Cerebellar cortex (tissue), 1 donor: Measurements from ENCODE around the gene DNMT3L.
"Not testable (repeated sequence)": the region's sequence is repeated elsewhere in the genome, so short reads cannot be mapped to it uniquely, and the experiment has no call there.

Experiments
- DNase-seq: peaks from one replicate; pipeline ENCODE4 v3.0.0-alpha.2; 2015; ENCODE audit warnings: low spot score

Gene DNMT3L

DNA sequence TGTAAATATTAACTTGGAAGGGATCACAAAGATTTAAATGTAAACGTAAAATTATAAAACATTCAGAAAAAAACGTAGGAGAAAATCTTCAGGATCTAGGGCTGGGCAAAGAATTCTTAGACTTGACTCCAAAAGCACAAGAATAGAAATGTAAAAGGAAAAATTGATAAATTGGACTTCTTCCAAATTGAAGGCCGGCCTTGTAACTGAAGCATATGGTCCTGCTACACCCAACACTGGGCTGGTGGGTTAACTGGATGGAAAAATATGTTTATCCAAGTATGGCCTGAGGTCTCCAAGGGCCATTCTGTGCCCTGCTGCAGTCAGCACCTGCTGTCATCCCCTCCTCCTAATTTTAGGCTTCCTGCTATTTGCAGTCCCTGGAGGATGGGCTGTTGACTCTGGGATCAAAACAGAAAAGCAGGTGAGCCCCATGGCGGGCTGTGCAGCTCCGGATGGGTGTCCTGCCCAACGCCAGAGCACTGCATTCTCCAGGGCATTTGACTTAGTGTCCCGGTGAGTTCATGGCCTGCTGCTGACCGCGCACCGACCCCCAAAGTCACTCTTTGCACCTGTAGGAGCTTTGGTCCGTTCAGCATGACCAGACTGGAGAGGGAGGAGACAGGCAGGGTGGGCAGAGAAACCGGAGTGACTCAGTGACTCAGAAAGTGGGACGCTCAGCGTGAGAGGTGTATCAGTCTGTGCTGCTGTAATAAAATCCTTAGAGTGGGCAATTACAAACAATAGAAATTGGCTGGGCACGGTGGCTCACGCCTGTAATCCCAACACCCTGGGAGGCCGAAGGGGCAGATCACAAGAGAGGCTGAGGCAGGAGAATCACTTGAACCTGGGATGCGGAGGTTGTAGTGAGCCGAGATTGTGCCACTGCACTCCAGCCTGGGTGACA, 17.9 kb upstream of the DNMT3L start:
- peak; percentile 31 for DNase-seq

DNA sequence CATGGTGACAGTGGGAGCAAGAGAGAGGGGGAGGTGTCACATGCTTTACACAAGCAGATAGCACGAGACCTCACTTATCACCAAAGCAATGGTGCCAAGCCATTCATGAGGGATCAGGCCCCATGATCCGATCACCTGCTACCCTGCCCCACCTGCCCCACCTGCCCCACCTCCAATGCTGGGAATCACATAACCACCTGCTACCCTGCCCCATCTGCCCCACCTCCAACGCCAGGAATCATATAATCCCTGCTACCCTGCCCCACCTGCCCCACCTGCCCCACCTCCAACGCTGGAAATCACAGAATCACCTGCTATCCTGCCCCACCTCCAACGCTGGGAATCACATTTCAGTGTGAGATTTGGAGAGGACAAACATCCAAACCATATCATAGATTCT, 13.3 kb upstream of the DNMT3L start:
- DNase-seq: no peak

DNA sequence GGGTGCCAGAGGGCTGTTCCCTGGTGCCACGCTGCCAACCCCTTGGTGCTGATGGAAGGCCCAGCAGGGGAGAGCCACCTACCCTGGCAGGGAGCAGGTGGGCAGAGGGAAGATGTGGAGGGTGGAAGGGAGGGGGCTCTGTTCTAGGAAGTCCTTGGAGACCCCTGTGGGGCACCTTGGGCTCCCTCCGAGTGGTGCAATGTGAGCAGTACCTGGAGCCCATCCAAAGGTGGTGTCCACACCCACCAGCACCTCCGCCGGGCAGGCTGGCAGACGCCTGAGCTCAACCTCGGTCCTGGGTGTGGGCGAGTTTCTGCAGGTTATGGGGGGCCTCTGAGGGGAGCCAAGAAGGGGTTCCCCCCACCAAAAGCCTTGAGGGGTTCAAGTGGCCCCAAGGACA, 11.3 kb upstream of the DNMT3L start:
- DNase-seq: no peak

DNA sequence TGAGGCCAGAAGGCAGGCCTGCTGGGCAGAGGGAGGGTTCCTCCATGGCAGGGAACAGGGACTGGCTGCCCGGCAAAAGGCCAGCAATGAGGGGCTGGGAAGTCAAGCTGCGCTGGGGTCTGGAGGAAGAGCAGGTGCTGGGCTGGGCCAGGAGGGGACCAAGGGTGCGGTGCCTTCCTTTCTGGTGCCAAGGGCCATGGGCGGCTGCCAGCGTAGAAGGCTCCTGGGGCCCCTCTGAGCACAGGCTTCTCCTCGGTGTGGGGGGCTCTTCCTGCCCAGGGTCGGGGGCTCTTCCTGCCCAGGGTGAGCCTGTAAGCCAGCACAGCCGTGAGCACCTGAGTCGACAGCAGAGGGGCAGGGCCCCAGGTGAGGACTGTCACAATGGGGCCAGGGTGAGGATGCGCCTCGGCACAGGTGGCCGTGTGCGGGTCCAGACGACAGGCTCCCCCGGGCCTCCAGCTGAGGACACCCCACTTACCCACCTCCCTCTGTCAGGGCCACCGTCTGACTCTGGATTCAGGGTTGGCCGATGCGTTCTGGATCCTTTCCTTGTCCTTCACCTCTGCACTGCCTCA, 10.7 kb upstream of the DNMT3L start:
- no peak for DNase-seq

DNA sequence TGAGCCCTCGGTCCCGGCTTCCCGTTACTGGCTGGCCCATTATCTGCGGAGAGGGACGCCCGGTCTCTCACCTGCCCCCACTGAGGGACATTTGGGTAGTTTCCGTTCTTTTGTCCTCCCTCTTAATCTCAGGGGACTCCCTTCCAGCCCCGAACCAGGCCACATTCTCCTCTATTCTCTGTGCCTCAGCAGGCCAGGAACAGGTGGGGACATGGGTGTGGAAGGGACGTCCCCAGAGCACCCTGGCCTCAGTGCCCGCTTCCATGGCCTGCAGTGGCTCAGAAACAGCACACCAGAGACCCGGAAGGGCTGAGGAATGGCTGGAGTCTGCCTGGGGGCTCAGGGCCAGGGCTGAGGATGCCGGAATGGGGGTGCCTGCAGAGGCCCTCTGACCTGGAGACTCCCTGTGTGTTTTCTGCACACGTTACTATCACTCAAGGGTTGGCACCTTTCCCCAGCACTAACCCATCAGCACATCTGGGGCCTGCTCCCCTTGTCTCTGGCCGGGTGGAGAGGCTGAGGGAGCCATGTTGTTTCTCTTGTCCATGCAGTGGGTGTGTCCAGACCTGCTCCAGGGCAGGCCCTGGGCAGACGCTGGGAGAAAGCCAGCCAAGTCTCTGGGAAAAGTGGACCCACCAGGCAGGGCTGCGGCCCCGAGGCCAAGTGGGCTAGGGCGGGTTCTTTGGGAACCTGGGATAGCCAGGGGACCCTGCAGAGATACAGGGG, 10.0 kb upstream of the DNMT3L start:
- no peak for DNase-seq

DNA sequence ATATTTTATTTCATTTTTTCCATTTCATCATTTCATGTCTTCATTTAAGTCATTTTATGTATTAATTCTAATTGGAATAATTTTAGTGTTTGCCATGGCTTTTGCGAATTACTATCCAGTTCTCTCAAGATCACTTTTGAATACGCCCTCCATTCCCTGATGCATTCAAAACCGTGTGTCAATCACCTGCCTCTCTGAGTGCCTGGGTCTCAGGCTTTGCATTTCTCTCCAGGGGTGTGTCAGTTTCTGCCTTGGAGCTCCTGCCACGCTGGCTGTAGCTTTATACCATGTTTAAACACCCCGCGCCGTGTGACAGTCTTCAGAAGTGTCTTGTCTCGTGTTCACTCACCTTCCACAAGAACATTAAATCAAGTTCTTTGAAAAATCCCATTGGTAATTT, 7.4 kb upstream of the DNMT3L start:
- no peak for DNase-seq

DNA sequence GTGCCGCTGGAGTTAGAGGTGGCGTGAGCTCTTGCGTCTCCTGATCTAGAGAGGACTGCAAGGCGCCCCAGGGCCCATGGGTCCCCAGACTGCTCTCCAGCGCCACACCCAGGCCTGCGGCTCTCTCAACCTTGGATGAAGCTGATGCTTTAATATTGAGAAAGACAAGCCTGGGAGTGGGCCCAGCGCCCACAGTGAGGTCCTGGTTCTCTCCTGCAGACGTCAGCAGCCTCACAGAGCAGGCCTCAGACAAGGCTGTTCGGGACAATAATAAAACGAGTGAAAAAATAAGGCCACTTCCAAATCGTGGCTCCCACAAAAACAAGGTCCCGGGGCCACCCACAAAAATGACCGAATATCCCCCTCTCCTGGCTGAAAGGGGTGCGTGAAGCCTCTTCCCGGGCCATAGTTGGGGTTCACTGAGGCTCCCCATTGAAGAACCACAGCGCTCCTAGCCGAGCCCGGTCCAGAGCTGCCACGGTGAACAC, 6.0 kb upstream of the DNMT3L start:
- DNase-seq: peak; percentile 18

DNA sequence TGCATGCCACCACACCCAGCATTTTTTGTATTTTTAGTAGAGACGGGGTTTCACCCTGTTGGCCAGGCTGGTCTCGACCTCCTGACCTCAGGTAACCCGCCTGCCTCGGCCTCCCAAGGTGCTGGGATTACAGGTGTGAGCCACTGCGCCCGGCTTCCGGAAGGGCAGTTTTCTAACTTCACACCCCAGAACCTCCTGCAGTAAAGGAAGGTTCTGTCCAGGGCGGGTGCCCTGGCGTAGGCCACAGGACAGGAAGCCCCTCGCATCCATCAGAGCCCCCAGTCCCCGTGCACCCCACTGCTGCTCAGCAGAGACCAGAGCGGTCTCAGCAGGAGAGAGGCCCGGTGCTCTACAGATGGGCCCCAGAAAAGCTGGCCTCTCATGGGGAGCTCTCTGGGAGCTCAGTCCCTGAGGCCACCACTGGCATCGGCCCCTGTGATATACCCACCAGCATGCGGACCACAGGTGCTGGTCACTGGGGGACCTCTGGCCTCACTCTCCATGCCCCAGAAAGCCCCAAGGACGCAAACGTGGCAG, 4.1 kb upstream of the DNMT3L start:
- no peak for DNase-seq

DNA sequence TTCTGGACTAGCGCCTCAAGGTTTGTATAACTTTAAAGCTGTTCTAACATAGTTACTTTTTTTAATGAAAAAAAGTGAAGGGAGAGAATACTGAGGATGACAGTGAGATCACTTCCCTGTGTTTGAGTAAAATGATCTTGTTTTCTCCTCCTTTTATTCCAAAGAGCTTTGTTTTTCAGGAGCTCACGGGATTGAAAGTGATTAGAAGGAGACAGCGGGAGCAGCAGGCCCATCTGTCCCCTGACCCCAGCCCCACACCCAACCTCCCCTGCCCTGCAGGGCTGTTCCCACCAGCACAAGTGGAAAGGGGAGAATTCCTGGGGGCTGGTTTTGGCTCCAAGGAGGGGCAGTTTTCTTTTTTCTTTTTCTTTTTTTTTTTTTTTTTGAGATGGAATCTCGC, 2.1 kb upstream of the DNMT3L start:
- DNase-seq: no peak

DNA sequence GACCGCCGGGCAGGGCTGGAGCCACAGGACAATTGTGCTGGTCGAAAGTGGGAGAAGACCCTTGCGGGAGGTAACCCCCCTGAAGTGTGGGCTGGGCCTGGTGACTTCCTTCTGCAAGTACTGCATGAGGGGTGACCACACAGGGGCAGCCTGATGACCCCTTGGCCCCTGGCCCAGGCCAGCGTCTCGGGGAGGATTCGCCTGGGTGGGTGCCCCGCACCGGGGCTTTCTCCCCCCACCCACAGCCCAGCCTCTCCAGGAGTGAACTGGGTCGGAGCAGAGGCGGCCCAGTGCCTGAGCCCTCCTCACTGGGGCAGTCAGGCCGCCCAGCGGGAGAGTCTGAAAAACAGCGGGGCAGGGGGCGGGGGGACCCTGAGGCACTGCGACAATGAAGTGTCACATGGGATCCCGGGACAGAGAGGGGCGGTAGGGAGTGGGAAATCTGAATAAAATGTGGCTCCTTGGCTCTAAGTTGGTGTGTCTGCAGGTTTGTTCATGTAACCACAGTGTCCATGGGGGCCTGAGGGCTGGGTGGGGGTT, 1.6 kb upstream of the DNMT3L start:
- DNase-seq: no peak

DNA sequence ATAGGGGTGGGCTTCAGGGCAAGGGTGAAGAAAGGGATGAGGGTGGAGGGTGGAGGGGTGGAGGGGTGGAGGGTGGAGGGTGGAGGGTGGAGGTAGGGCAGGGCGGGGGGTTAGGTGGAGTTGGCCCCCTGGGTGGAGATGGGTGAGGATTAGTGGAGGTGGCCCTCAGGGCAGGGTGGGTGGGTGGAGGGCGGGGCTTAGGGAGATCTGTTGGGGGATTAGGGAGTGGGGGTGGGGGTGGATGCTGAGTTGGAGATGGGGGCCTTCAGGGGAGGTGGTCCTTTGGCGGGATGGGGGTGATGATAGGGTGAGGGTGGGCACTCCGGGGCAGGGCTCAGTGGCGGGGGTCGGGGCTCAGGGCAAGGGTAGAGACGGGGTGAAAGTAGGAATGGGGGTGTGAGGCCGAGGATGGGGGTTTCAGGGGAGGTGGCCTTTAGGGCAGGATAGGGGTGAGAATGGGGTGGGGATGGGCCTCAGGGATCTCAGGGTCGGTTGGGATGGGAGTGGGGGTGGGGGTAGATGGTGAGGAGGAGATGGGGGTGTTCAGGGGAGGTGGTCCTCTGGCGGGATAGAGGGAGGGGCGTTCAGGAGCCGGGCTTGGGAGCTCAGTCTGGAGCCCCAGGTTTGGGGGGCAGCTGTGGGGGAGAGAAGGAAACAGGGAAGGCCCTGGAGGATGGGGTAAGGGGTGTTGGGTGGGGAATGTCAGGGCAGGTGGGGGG, 800 bp upstream of the DNMT3L start:
- DNase-seq: no peak

DNA sequence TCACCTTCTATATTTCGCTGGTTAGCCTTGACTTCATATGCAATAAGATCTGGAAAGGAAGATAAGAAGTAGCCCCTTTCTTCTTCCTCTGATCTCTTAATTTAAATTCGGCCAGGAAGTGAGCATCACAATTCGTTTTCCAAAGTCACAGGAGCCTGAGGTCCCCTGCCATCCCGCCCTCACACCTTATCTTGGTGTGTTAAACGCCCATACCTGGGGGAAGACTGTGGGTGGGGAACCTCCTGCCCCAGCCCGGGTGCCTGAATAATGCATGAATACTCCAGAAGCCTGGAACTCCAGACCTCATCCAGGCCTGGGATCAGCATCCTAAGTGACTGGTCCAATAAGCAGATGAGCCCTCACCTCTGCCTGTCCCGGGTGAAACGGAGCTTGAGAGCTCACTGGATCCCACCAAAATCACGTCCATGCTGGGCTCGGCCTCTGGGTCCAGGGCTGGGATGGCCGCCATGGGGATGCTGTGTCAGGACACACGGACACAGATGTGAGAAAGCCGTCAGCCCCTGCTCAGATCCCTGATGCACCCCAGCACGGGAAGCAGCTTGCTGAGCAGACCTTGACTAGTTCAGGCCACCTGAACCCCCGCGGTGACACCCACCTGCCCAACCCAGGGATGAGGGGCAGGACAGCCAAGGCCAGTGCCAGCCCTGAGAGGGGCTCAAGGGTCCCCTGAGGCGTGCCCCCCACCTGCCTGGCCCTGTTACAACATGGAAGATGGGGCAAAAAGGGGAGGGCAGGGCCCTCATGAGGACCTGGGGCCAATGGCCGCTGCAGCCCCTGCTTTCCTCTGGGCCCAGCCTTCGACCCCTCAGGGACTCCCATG, 686 bp downstream of the DNMT3L start:
- no peak for DNase-seq

DNA sequence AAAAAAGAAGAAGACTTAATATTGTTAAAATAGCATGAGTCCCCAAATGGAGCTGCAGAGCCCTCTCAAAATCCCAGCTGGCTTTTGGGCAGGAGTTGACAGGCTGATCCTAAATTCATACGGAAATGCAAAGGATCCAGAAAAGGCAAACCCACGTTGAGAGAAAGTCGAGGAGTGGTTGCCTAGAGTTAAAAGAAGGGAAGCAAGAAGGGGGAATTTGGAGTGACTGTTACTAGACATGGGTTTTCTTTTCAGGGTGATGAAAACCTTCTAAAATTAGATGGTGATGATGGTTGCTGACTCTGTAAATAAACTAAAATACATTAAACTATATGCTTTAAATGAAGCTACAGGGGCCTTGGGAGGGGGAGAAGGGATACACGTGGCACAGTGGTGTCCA, 1.6 kb downstream of the DNMT3L start:
- no peak for DNase-seq

DNA sequence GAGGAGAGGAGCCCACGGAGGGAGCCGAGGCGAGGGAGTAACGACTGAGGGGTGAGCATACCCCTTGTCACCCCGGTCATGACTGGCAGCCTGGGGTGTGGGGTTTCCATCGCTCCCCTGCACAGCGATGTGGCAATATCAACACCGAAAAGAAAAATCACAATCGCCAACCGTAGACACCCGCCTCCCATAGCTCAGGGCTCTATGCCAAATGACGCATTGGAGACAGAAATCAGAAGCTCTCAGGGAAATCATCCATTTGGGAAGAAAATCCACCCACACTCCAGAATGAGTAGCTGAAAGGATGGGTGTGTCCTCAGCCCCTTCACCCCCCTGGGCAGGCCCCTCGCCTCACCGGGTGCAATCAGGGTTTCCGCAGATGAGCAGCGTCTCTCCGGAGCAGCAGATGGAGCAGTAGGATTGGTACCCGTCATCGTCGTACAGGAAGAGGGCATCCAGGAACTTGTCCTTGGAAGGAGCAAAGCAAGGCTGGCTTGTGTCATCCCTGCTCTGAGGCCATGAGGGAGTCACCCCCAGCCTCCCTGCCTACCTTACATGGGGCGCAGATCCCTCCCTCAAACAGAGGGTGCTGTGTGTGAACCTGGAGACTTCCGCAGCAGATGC, 2.5 kb downstream of the DNMT3L start:
- no peak for DNase-seq

DNA sequence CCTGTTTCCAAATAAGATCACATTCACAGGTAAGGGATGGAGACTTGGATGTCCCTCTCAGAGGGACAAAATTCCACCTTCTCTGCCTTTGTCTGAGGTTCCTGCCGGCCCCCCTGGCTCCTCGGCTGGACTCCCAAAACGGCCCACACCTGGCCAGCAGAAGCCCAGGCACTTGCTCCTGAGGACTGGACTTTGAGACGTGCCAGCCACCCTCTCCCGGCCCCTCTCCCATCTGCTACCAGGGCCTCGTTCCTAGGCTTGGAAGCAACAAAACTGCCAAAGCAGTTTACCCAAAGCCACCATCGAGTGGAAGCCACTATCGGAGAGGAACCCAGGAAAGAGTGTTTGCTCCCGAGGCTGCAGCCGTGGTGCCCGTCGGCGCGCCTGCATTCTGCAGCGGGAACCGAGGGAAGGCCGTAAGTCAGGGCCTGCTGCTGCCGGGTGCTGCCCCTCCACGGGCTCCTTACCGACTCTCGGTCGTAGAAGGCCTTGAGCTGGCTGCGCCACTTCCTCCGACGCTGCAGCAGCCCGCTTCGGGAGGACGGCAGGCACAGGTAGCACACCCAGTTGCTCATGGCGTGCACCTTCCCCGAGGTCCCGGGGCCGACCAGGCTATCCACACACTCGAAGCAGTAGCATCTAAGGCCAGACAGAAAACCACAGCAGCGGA, 3.5 kb downstream of the DNMT3L start:
- DNase-seq: no peak

DNA sequence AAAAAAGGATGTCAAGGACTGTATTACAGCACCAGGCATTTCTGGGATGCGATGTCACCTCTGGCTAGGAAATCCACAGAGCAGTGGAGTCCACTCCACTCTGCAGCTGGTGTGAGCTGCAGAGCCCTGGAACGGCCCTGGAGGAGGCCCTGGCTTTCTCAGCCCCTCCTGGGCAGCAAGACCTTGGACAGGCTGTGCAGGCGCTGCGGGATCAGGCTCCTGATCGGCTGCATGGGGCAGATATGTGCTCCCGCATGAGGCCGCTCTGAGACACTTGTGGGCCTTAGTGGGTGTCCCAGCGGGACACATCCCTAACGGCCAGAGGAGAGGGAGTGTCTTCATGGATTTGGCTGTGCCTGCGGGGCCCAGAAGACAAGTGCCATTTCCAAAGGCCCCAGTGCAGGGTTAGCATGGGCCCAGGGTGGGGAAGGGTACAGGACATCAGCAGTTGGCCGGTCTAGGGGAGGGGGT, 6.2 kb downstream of the DNMT3L start:
- DNase-seq: no peak

DNA sequence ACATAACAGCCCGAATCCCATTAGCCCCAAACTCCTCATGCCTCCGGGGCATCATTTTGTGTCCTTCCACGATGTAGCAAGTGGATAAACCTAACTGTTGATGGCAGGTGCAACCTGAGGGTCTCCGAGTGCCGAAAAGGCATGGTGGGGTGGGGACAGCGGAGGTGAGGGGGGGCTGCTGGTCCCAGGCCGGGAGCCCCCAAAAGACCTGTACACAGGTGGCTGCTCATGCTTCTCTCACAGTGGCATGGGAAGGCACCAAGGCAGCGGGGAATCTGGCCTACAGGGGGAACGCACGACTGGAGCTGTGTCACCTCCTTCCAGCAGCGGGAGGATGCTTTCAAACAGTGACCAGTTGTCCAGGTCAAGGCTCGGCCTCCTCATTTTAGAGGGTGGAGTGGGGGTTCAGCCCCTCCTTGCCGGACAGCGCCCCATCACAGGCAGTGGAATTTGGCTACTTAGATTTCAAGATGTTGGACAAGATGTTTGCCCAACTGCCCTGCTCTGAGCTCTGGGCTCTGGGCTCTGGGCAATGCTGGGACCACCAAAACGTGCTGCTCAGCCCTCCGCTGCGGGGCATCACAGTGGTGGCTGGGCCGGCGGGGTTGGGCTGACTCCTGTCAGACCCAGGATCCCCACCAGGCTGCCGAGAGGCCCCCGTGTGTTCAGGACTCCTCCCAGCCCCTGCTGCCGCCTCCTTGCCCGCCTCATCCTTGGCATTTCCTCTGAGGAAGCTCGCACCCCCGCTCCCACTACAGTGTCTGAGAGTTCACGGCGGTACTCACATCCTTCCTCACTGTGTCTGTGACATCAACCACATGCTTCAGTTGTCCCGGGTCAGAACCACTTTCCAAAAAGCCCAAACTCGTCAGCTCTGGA, 7.6 kb downstream of the DNMT3L start:
- no peak for DNase-seq

DNA sequence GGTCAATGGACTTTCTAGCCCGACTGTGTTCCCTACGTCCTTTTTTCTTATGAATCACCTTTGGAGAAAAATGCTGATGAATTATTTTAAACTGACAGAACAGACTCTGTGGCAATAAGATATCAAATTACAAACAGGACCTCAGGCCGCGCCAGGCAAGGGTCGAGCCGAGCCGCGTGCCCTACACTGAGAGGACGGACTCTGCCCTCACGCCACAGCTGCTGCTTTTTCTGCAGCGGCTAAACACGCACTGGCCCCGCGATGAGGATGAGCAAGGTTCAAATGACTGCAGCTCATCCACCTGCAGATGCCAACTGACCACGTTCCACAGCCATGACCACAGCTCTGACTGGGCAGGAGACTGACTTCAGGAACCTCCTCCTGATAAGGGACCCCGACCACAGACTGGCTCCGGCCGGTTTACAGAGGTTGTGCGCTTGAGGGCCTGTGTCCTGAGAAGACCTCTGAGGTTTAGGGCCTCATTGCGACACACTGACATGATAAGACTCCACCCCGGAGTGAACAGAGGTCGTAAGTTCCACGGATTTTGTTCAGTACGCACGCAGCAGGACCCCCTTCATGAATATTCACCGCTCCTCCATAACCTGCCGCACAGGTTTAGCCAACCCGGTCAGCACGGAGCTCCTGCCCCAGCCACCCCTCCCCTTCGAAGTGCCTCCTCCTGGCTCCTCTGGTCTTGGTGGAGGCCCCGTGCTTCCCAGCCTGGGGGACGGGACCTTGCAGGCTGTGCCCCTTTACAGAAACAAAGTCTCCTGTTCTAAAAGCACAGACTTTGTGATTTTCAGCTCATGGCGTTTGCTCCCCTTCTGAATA, 12.3 kb downstream of the DNMT3L start:
- not testable (repeated sequence) for DNase-seq
